Keratinocyte (primary cell): ENCODE measurements around the gene MAGEF1. TPM values are rescaled to one million over a fixed set of nuclear protein-coding genes. Genes with fewer than 3 reads are reported as not detected.

Source experiments
- DNase-seq: peaks from one replicate; pipeline ENCODE4 v3.0.0-alpha.2; 2011; ENCODE audit warnings: low read depth, missing footprints, low spot score
- FAIRE-seq: peaks from 2 replicates; lab custom pipeline; 2011; peaks lifted over from hg19 to GRCh38; lab: Jason Lieb, UNC
- H2AFZ ChIP-seq: 2 replicates; pipeline ENCODE4 v1.6.0; 2012; ENCODE audit warnings: low read length, control low read depth, inconsistent platforms; ENCODE audit not compliant: control insufficient read depth
- H3K27ac ChIP-seq: 2 replicates; pipeline ENCODE4 v1.5.1; 2011; ENCODE audit warnings: low read length; ENCODE audit not compliant: control insufficient read depth, insufficient read depth
- H3K27me3 ChIP-seq: 3 replicates; pipeline ENCODE4 v1.6.0; 2011; ENCODE audit warnings: low read length; ENCODE audit not compliant: control insufficient read depth, insufficient read depth; ENCODE audit errors: extremely low read depth
- H3K36me3 ChIP-seq, 2 experiments: 2 replicates in 1 of 2; 3 replicates in 1 of 2; pipeline ENCODE4 v1.5.1; 2011; ENCODE audit warnings: low read length in 2 of 2, mild to moderate bottlenecking in 1 of 2; ENCODE audit not compliant: control insufficient read depth in 2 of 2, insufficient read depth in 2 of 2; ENCODE audit errors: extremely low read depth in 1 of 2
- H3K4me1 ChIP-seq: 3 replicates; pipeline ENCODE4 v1.5.1; 2011; ENCODE audit warnings: low read length; ENCODE audit not compliant: control insufficient read depth, insufficient read depth; ENCODE audit errors: extremely low read depth
- H3K4me2 ChIP-seq: 3 replicates; pipeline ENCODE4 v1.6.0; 2011; ENCODE audit warnings: low read depth, low read length; ENCODE audit not compliant: control insufficient read depth, insufficient read depth; ENCODE audit errors: extremely low read depth
- H3K4me3 ChIP-seq, 3 experiments: fragments of 200-600 bp in 1 of 3; sonication (generic) in 1 of 3; 2 replicates in 2 of 3; 3 replicates in 1 of 3; pipeline ENCODE4 v1.5.1; 2011 to 2016; ENCODE audit warnings: low read length in 3 of 3, mild to moderate bottlenecking in 3 of 3, control low read depth in 2 of 3, inconsistent platforms in 1 of 3, low read depth in 1 of 3, mixed read lengths in 1 of 3, mixed run types in 1 of 3, moderate library complexity in 1 of 3; ENCODE audit not compliant: control insufficient read depth in 2 of 3, insufficient read depth in 2 of 3; ENCODE audit errors: extremely low read depth in 1 of 3
- H3K79me2 ChIP-seq: 2 replicates; pipeline ENCODE4 v1.6.0; 2012; ENCODE audit warnings: low read length; ENCODE audit not compliant: control insufficient read depth, insufficient read depth
- H3K9ac ChIP-seq: 3 replicates; pipeline ENCODE4 v1.6.0; 2011; ENCODE audit warnings: low read length; ENCODE audit not compliant: control insufficient read depth, insufficient read depth; ENCODE audit errors: extremely low read depth
- H3K9me1 ChIP-seq: 3 replicates; pipeline ENCODE4 v1.6.0; 2011; ENCODE audit warnings: low read length; ENCODE audit not compliant: control insufficient read depth, insufficient read depth; ENCODE audit errors: extremely low read depth
- H3K9me3 ChIP-seq: 2 replicates; pipeline ENCODE4 v1.5.1; 2012; ENCODE audit warnings: low read depth, low read length; ENCODE audit not compliant: control insufficient read depth
- H4K20me1 ChIP-seq: 3 replicates; pipeline ENCODE4 v1.6.0; 2011; ENCODE audit warnings: low read length; ENCODE audit not compliant: control insufficient read depth, insufficient read depth; ENCODE audit errors: extremely low read depth
- EZH2 ChIP-seq: IDR thresholded peaks from one replicate; pipeline ENCODE4 v1.6.1; 2012; ENCODE audit warnings: inconsistent platforms, mild to moderate bottlenecking, low read length, moderate library complexity
- dilution Hi-C: fragments of 300-500 bp; cut with MboI; formaldehyde crosslinking; loops from one replicate; pipeline ENCODE4 v1.7.0; 2020; ENCODE audit warnings: low sequenced_read_pairs; ENCODE audit not compliant: extremely low pct_ligation_motif_present
- polyA plus RNA-seq, 5 experiments: library from polyadenylated mRNA; depleted of rRNA in 3 of 5; stranded (reverse) in 3 of 5; stranded (forward) in 1 of 5; unstranded in 1 of 5; fragments of >200 nt; gene quantifications; 1 replicate in 1 of 5; 2 replicates in 3 of 5; 3 replicates in 1 of 5; pipeline versions ENCODE4 v1.2.1 to v1.2.3, GENCODE V29; 2011 to 2012; ENCODE audit warnings: missing spikeins in 2 of 5, low read depth in 1 of 5, low replicate concordance in 1 of 5
- TF ChIP-seq, protein P1 (sequence below), 3 experiments: IDR thresholded peaks in 1 of 3; conservative IDR thresholded peaks in 1 of 3; optimal IDR thresholded peaks in 1 of 3; 2 replicates in 2 of 3; 3 replicates in 1 of 3; pipeline versions ENCODE3 to v1.5.1; 2011; ENCODE audit warnings: low read length in 3 of 3, mild to moderate bottlenecking in 3 of 3, moderate library complexity in 2 of 3, control low read depth in 1 of 3, inconsistent platforms in 1 of 3; ENCODE audit not compliant: insufficient read depth in 2 of 3; ENCODE audit errors: extremely low read depth in 1 of 3

MAGEF1 gene
- polyA plus RNA-seq, 1 donor (not counting 4 experiments of a cell fraction or from before 2014, with no cell fraction given), result 11.8 TPM

DNA sequence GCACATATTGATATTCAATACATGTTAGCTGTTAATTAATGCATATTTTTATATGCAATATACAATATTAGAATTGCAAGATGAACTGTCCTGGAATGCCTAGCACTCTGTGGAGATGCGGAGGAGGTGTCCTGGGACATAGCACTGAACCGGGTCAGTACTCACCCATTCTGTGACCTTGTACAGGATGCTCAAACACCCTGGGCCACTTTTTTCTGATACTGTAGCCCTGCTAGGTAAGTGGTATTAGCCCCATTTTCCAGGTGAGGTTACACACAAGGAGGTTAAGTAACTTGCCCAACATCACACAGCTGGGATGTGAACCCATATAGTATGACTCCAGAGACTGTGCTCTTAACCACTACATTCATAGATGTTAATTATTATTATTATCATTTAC lies 1.7 kb upstream of the MAGEF1 start:
- Histone ChIP-seq H2AFZ (no peak overlapping the region), H3K27me3 (no peaks in the 10 kb centered on the region), H3K36me3 (peaks cover 0 to under 1% of the 10 kb centered on the region in 2 experiments), H3K9me3 (no peaks in the 10 kb centered on the region), H3K9me1 (no peaks in the 10 kb centered on the region), H3K4me2 (no peak overlapping the region), H3K4me3 (no peak overlapping the region), H3K27ac (no peak overlapping the region), H3K9ac (no peak overlapping the region), H3K79me2 (peaks cover 6% of the 10 kb centered on the region), H4K20me1 (no peaks in the 10 kb centered on the region), H3K4me1 (peaks cover 28% of the 10 kb centered on the region)
- dilution Hi-C loops, result no loop called here
- TF ChIP-seq, protein P1, sequence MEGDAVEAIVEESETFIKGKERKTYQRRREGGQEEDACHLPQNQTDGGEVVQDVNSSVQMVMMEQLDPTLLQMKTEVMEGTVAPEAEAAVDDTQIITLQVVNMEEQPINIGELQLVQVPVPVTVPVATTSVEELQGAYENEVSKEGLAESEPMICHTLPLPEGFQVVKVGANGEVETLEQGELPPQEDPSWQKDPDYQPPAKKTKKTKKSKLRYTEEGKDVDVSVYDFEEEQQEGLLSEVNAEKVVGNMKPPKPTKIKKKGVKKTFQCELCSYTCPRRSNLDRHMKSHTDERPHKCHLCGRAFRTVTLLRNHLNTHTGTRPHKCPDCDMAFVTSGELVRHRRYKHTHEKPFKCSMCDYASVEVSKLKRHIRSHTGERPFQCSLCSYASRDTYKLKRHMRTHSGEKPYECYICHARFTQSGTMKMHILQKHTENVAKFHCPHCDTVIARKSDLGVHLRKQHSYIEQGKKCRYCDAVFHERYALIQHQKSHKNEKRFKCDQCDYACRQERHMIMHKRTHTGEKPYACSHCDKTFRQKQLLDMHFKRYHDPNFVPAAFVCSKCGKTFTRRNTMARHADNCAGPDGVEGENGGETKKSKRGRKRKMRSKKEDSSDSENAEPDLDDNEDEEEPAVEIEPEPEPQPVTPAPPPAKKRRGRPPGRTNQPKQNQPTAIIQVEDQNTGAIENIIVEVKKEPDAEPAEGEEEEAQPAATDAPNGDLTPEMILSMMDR (optimal IDR thresholded peaks at IDR 0.05 in 1 of 3, IDR thresholded peaks at IDR 0.05 in 1 of 3, conservative IDR thresholded peaks at IDR 0.05 in 1 of 3; ENCODE audit: extremely low read depth in 1 of 3, insufficient read depth in 2 of 3, low read length in 3 of 3), result no peak
- FAIRE-seq (no peak), DNase-seq (no peak)

DNA sequence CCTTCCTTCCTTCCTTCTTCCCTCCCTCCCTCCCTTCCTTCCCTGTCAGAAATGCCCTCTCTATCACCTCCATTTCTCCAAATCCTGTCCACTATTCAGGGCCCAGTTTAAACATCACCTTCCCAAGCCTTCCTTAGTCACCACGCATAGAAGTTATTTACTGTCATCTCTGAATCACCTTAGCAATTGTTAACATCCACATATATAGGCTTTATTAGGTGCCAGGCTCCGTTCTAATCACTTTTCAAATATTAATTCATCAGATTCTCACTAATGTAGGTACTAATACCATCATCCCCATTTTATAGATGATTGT lies 1.1 kb upstream of the MAGEF1 start:
- DNase-seq, result no peak
- TF ChIP-seq, protein P1 (optimal IDR thresholded peaks at IDR 0.05 in 1 of 3, IDR thresholded peaks at IDR 0.05 in 1 of 3, conservative IDR thresholded peaks at IDR 0.05 in 1 of 3; ENCODE audit: extremely low read depth in 1 of 3, insufficient read depth in 2 of 3, low read length in 3 of 3), result no peak
- TF ChIP-seq EZH2, result no peak
- Histone ChIP-seq H2AFZ (no peak overlapping the region), H3K4me2 (no peak overlapping the region), H3K9me1 (no peaks in the 10 kb centered on the region), H3K79me2 (peaks cover 6% of the 10 kb centered on the region), H3K4me1 (peaks cover 28% of the 10 kb centered on the region), H3K9me3 (no peaks in the 10 kb centered on the region), H3K36me3 (peaks cover 0 to 2% of the 10 kb centered on the region in 2 experiments), H3K27ac (no peak overlapping the region), H4K20me1 (no peaks in the 10 kb centered on the region), H3K27me3 (no peaks in the 10 kb centered on the region), H3K4me3 (no peak overlapping the region), H3K9ac (no peak overlapping the region)
- FAIRE-seq, result no peak
- dilution Hi-C loops, result no loop called here
